Mammary epithelial cell (primary cell): ENCODE measurements around the gene SH2B2.

ENCODE experiments used
- EZH2 ChIP-seq: IDR thresholded peaks from 2 replicates; pipeline ENCODE4 v1.6.1; 2012; ENCODE audit warnings: low read length, inconsistent platforms, borderline replicate concordance
- TF ChIP-seq, protein P1 (sequence below), 2 donors: IDR thresholded peaks in 1 of 2; conservative IDR thresholded peaks in 1 of 2; 2 replicates each; pipeline ENCODE4 v1.5.1; 2011 to 2012; ENCODE audit warnings: inconsistent platforms in 2 of 2, low read length in 2 of 2, mild to moderate bottlenecking in 2 of 2, control low read depth in 1 of 2, low read depth in 1 of 2; ENCODE audit not compliant: insufficient read depth in 1 of 2; ENCODE audit errors: extremely low read depth in 1 of 2

- TF ChIP-seq, protein P1, sequence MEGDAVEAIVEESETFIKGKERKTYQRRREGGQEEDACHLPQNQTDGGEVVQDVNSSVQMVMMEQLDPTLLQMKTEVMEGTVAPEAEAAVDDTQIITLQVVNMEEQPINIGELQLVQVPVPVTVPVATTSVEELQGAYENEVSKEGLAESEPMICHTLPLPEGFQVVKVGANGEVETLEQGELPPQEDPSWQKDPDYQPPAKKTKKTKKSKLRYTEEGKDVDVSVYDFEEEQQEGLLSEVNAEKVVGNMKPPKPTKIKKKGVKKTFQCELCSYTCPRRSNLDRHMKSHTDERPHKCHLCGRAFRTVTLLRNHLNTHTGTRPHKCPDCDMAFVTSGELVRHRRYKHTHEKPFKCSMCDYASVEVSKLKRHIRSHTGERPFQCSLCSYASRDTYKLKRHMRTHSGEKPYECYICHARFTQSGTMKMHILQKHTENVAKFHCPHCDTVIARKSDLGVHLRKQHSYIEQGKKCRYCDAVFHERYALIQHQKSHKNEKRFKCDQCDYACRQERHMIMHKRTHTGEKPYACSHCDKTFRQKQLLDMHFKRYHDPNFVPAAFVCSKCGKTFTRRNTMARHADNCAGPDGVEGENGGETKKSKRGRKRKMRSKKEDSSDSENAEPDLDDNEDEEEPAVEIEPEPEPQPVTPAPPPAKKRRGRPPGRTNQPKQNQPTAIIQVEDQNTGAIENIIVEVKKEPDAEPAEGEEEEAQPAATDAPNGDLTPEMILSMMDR (conservative IDR thresholded peaks at IDR 0.05 in 1 of 2, IDR thresholded peaks at IDR 0.05 in 1 of 2; ENCODE audit: extremely low read depth in 1 of 2, insufficient read depth in 1 of 2, low read depth in 1 of 2, low read length in 2 of 2): no peak
- no peak for TF ChIP-seq EZH2
Measured at GRCh38 chr7:102280521-102280920, 6.1 kb upstream of the SH2B2 start.
